WI38 (cell line): ENCODE data around the gene RELB.

Source experiments
- H3K4me3 ChIP-seq: 2 replicates; pipeline ENCODE4 v1.5.1; 2011; ENCODE audit warnings: low read depth, mild to moderate bottlenecking, control low read depth, low read length
- CTCF ChIP-seq: IDR thresholded peaks from 2 replicates; pipeline ENCODE4 v1.5.1; 2012; ENCODE audit warnings: low read depth, mild to moderate bottlenecking, control low read depth, low read length

Gene RELB

GRCh38 chr19:44973982-44974735 lies 27.1 kb upstream of the RELB start:
- H3K4me3 ChIP-seq: no peak overlapping the region
- no peak for TF ChIP-seq CTCF

- no peak for TF ChIP-seq CTCF
- no peak overlapping the region for H3K4me3 ChIP-seq
These were observed 26.4 kb upstream of the RELB start for GRCh38 chr19:44974857-44975256.

DNA sequence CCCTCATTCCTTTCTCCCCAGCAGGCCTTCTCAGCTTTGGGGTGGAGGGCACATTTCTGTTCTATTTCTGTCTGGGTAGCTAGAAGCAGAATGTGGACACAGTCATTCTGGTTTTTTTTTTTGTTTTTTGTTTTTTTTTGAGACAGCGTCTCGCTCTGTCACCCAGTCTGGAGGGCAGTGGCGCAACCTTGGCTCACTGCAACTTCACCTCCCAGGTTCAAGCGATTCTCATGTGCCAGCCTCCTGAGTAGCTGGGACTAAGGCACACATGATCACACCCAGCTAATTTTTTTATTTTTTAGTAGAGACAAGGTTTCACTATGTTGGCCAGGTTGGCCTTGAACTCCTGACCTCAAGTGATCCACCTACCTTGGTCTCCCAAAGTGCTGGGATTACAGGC lies 25.8 kb upstream of the RELB start:
- H3K4me3 ChIP-seq: no peak overlapping the region
- no peak for TF ChIP-seq CTCF

- no peak for TF ChIP-seq CTCF
- H3K4me3 ChIP-seq: no peak overlapping the region
These were observed 17.3 kb upstream of the RELB start for GRCh38 chr19:44984005-44984404.

DNA sequence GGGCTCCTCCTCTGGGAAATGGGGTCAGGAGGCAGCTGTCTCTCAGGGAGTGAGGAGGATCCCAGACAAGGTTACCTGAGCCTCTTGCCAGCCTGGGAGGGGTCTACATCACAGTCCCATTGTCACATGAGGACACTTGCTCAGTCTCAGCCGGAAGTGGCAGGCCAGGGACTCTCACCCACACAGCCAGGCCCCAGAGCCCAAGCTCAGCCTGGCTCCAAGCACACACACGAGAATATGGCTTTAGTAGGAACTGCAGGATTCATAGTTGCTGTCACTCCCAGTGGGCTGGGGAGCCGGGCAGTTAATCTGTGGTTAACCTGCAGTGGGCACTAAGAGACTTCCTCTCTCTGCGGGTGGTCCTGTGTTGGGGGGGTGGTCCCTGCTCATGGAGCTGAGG lies 15.8 kb upstream of the RELB start:
- H3K4me3 ChIP-seq: no peak overlapping the region
- no peak for TF ChIP-seq CTCF

DNA sequence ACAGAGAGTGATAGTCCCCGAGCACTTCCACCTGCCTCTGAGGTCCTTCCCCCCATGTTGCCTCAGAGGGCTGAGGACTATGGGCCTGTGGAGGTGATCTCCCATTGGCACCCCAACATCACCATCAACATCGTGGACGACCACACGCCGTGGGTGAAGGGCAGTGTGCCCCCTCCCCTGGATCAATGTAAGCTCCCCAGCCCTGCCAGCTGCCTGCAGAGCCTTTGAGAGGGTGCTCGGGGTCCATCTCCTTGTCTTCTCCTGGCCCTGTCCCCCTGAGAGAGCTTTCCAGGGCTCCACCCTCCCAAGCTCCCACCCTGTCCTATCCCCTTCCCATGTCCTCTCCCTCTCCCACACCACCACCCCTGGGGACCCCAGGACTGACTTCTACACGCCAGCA lies 14.9 kb upstream of the RELB start:
- TF ChIP-seq CTCF: no peak
- no peak overlapping the region for H3K4me3 ChIP-seq

DNA sequence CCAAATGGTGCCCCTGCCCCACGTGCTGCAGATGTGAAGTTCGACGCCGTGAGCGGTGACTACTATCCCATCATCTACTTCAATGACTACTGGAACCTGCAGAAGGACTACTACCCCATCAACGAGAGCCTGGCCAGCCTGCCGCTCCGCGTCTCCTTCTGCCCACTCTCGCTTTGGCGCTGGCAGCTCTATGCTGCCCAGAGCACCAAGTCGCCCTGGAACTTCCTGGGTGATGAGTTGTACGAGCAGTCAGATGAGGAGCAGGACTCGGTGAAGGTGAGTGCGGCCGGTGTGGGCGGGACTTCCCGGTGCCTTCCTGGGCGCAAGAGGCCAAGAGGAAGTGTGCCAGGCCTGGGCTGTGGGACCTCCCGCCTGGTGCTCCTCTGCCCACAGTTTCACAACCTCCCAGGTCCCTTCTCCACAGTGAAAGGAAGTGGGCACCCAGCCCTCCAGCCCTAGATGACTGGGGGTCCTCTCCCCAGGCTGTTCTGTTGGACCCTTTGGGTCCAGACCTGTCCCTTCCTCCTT lies 14.1 kb upstream of the RELB start:
- no peak for TF ChIP-seq CTCF

More for the DNA sequence above, 14.1 kb upstream of the RELB start:
- no peak overlapping the region for H3K4me3 ChIP-seq
